K562 (cell line): ENCODE results near the gene ARHGDIB. TPM values are rescaled to one million over a fixed set of nuclear protein-coding genes. Genes with fewer than 3 reads are reported as not detected.

Experiments
- ATAC-seq: fragments of 200-7000 bp; cut with Tn5 transposase; 3 replicates; pipeline ENCODE4 v1.9.1; 2020; ENCODE audit warnings: moderate library complexity
- BruUV-seq: library from RNA; stranded (reverse); fragments of 400-500 nt; replicated peaks from 2 replicates; lab custom pipeline; 2021; lab: Mats Ljungman, UMichigan
- CTCF ChIA-PET: fragments of 300-600 bp; formaldehyde crosslinking; extraction: SDS; loops from one replicate; lab custom pipeline; 2021; ENCODE audit warnings: low intra/inter-chr PET ratio; lab: Yijun Ruan, JAX
- POLR2A ChIA-PET: fragments of 300-600, 350-650 bp; sonication (Branson Sonifier 250); formaldehyde crosslinking; extraction: SDS; loops from one replicate; lab custom pipeline; 2021; ENCODE audit warnings: antibody characterized with exemption, inconsistent platforms; lab: Yijun Ruan, JAX
- DNase-seq, 4 experiments: peaks; one replicate each; pipeline versions ENCODE4 v3.0.0 to v3.0.0-alpha.2; 2011 to 2018; ENCODE audit warnings: low spot score in 3 of 4, mixed read lengths in 3 of 4; ENCODE audit errors: extremely low read depth in 1 of 4
- FAIRE-seq: peaks from 2 replicates; lab custom pipeline; 2011; peaks lifted over from hg19 to GRCh38; lab: Jason Lieb, UNC
- H2AFZ ChIP-seq: 2 replicates; pipeline ENCODE4 v1.6.0; 2011; ENCODE audit warnings: low read depth, low read length, control low read depth, inconsistent platforms
- H3K27ac ChIP-seq: fragments of 200-600 bp; 3 replicates; pipeline ENCODE4 v1.8.0; 2011; ENCODE audit warnings: low read depth, mild to moderate bottlenecking, control low read depth, inconsistent platforms, low read length, moderate library complexity, mixed read lengths; ENCODE audit errors: extremely low read depth
- H3K27me3 ChIP-seq, 2 experiments: fragments of 300-600 bp in 1 of 2; 2 replicates in 1 of 2; 3 replicates in 1 of 2; pipeline versions ENCODE4 v1.6.0 to v1.8.0; 2011; ENCODE audit warnings: inconsistent platforms in 2 of 2, low read length in 2 of 2, mild to moderate bottlenecking in 1 of 2, mixed read lengths in 1 of 2, moderate library complexity in 1 of 2; ENCODE audit not compliant: control insufficient read depth in 2 of 2, insufficient read depth in 2 of 2
- H3K36me3 ChIP-seq: fragments of 300-600 bp; 3 replicates; pipeline ENCODE4 v1.8.0; 2011; ENCODE audit warnings: mild to moderate bottlenecking, low read length, inconsistent platforms; ENCODE audit not compliant: control insufficient read depth, insufficient read depth
- H3K4me1 ChIP-seq, 2 experiments: fragments of 200-600 bp in 1 of 2; replicated peaks in 1 of 2; 2 replicates in 1 of 2; 3 replicates in 1 of 2; pipeline versions ENCODE4 v1.5.1 to v1.8.0; 2011; ENCODE audit warnings: inconsistent platforms in 2 of 2, low read length in 2 of 2, mild to moderate bottlenecking in 1 of 2, mixed read lengths in 1 of 2, moderate library complexity in 1 of 2; ENCODE audit not compliant: control insufficient read depth in 2 of 2, insufficient read depth in 2 of 2
- H3K4me2 ChIP-seq: 2 replicates; pipeline ENCODE4 v1.6.1; 2011; ENCODE audit warnings: low read length, control low read depth, inconsistent platforms, mixed read lengths; ENCODE audit not compliant: insufficient read depth
- H3K4me3 ChIP-seq: fragments of 200-600 bp; sonication (generic), shearing (Covaris generic); 2 replicates; pipeline ENCODE4 v1.5.1; 2016; ENCODE audit warnings: control low read depth, inconsistent platforms
- H3K79me2 ChIP-seq: fragments of 200-600 bp; 3 replicates; pipeline ENCODE4 v1.8.0; 2011; ENCODE audit warnings: low read length, inconsistent platforms; ENCODE audit not compliant: control insufficient read depth, insufficient read depth
- H3K9ac ChIP-seq, 2 experiments: 2 replicates each; pipeline versions ENCODE4 v1.6.0 to v1.6.1; 2011; ENCODE audit warnings: low read depth in 2 of 2, low read length in 2 of 2, control low read depth in 1 of 2, inconsistent platforms in 1 of 2, mild to moderate bottlenecking in 1 of 2, mixed read lengths in 1 of 2; ENCODE audit not compliant: insufficient read depth in 1 of 2
- H3K9me1 ChIP-seq: one replicate; pipeline ENCODE4 v1.6.0; 2011; ENCODE audit warnings: inconsistent platforms, mild to moderate bottlenecking, low read length, moderate library complexity; ENCODE audit not compliant: control insufficient read depth, insufficient read depth
- H3K9me3 ChIP-seq: replicated peaks from 2 replicates; pipeline ENCODE4 v1.5.1; 2011; ENCODE audit warnings: low read depth, low read length, inconsistent platforms; ENCODE audit not compliant: control insufficient read depth, insufficient read depth
- H4K20me1 ChIP-seq: replicated peaks from 2 replicates; pipeline ENCODE4 v1.6.1; 2011; ENCODE audit warnings: low read length, inconsistent platforms, mixed read lengths; ENCODE audit not compliant: control insufficient read depth, insufficient read depth
- PHF20 ChIP-seq: fragments of 450-650 bp; IDR thresholded peaks from 2 replicates; pipeline ENCODE4 v1.6.1; 2018; ENCODE audit not compliant: partially characterized antibody
- PRMT5 ChIP-seq: sonication (generic); formaldehyde crosslinking; IDR thresholded peaks from 2 replicates; pipeline ENCODE4 v1.5.0; 2020; ENCODE audit warnings: missing genetic modification reagents
- RREB1 ChIP-seq: fragments of 250-450 bp; sonication (Bioruptor Pico); IDR thresholded peaks from 2 replicates; pipeline ENCODE4 v1.4.0; 2020
- SNIP1 ChIP-seq: fragments of 450-650 bp; IDR thresholded peaks from 2 replicates; pipeline ENCODE4 v1.7.1; 2017; ENCODE audit warnings: low read depth, mild to moderate bottlenecking
- SPI1 ChIP-seq: IDR thresholded peaks from 2 replicates; pipeline ENCODE4 v1.6.1; 2011; ENCODE audit warnings: low read depth, low read length, control low read depth, borderline replicate concordance
- TCF3 ChIP-seq: sonication (generic); formaldehyde crosslinking; IDR thresholded peaks from 2 replicates; pipeline ENCODE4 v1.4.0; 2020; ENCODE audit warnings: mild to moderate bottlenecking, missing genetic modification reagents
- ZBTB33 ChIP-seq: sonication (generic); formaldehyde crosslinking; IDR thresholded peaks from 2 replicates; pipeline ENCODE4 v1.8.1; 2023; ENCODE audit warnings: mild to moderate bottlenecking, missing genetic modification reagents
- ZNF217 ChIP-seq: sonication (generic); formaldehyde crosslinking; IDR thresholded peaks from 2 replicates; pipeline ENCODE4 v1.8.0; 2022; ENCODE audit warnings: mild to moderate bottlenecking, missing genetic modification reagents
- ZNF77 ChIP-seq: fragments of 250-450 bp; sonication (Bioruptor Pico); IDR thresholded peaks from 2 replicates; pipeline ENCODE4 v1.5.0; 2020
- WGBS: fragments of 100-300 bp; shearing (Covaris generic); methylation state at CpG from one replicate; pipeline ENCODE4 v1.1.6; 2016; ENCODE audit warnings: low coverage, mixed read lengths; ENCODE audit not compliant: insufficient coverage; ENCODE audit errors: missing lambda C conversion rate; 5-methylcytosine and 5-hydroxymethylcytosine counted together
- in situ Hi-C: fragments of 300-500 bp; cut with MboI; formaldehyde crosslinking; loops from 4 replicates; pipeline ENCODE4 v1.15.0; 2018; ENCODE audit warnings: inconsistent platforms, mixed read lengths
- intact Hi-C: fragments of 100-400 bp; cut with micrococcal nuclease; formaldehyde crosslinking; loops from 2 replicates; pipeline ENCODE4 v1.14.2; 2022
- polyA plus RNA-seq, 8 experiments: library from polyadenylated mRNA; depleted of rRNA in 4 of 8; stranded (reverse) in 5 of 8; unstranded in 3 of 8; fragments of >200 nt; fragmentation: Nextera tagmentation in 2 of 8; fragmentation: Illumina TruSeq in 1 of 8; extraction: Ambion mirVana in 2 of 8; extraction: Trizol in 1 of 8; gene quantifications; 2 replicates each; pipeline versions ENCODE4 v1.2.1 to v1.2.3, GENCODE V29; 2011 to 2014; ENCODE audit warnings: inconsistent platforms in 1 of 8, missing spikeins in 1 of 8
- total RNA-seq, 7 experiments: library from RNA; depleted of rRNA in 6 of 7; stranded (reverse); fragments of >200 nt in 6 of 7; fragmentation: Illumina TruSeq in 2 of 7; extraction: Trizol in 2 of 7; gene quantifications; 2 replicates each; pipeline versions ENCODE4 v1.2.1 to v1.2.3, GENCODE V29; 2011 to 2021; ENCODE audit warnings: low replicate concordance in 1 of 7

Gene ARHGDIB
- total and polyA plus RNA-seq, 9 of the 15 experiments (the other 6 are each of a cell fraction or from before 2014, with no cell fraction given) = 9.5 to 204 (median 116) TPM

GRCh38 chr12:15007551-15007950 lies 46.1 kb upstream of the ARHGDIB start:
- no TSS peak for BruUV-seq
- no peak overlapping the region for H3K4me2 ChIP-seq

More at GRCh38 chr12:15007551-15007950, 46.1 kb upstream of the ARHGDIB start:
- FAIRE-seq (no peak), DNase-seq (no peak), ATAC-seq (no peak)
- TF ChIP-seq RREB1 (no peak), PHF20 (no peak), SPI1 (no peak), SNIP1 (no peak), ZBTB33 (no peak), TCF3 (CRISPR knock-in tag) (no peak), PRMT5 (CRISPR knock-in tag) (no peak), ZNF77 (CRISPR knock-in tag) (no peak), ZNF217 (CRISPR knock-in tag) (no peak)
- Histone ChIP-seq H2AFZ (no peak overlapping the region), H3K4me3 (no peak overlapping the region), H4K20me1 (no peaks in the 10 kb centered on the region), H3K79me2 (no peaks in the 10 kb centered on the region), H3K27ac (no peak overlapping the region), H3K4me1 (no peaks in the 10 kb centered on the region), H3K9me3 (no peaks in the 10 kb centered on the region), H3K9me1 (no peaks in the 10 kb centered on the region), H3K27me3 (no peaks in the 10 kb centered on the region), H3K36me3 (no peaks in the 10 kb centered on the region), H3K9ac (no peak overlapping the region)
- POLR2A ChIA-PET = no interaction called here
- WGBS = 0% methylated on average over 3 of the region's 3 CpGs
- intact Hi-C loops = loop anchor here (10.0 kb wide), 1 partner anchor 257 kb away; no protein-coding TSS in a partner anchor
- CTCF ChIA-PET = no interaction called here
- in situ Hi-C loops = no loop called here
